NCI-H2081 treated with DMSO at 0.1 percent for 48 hours (cell line): ENCODE data around the gene FMNL2.

Experiments used
- DNase-seq: peaks from one replicate; lab custom pipeline; 2025; lab: John Stamatoyannopoulos, UW

Gene FMNL2

DNA sequence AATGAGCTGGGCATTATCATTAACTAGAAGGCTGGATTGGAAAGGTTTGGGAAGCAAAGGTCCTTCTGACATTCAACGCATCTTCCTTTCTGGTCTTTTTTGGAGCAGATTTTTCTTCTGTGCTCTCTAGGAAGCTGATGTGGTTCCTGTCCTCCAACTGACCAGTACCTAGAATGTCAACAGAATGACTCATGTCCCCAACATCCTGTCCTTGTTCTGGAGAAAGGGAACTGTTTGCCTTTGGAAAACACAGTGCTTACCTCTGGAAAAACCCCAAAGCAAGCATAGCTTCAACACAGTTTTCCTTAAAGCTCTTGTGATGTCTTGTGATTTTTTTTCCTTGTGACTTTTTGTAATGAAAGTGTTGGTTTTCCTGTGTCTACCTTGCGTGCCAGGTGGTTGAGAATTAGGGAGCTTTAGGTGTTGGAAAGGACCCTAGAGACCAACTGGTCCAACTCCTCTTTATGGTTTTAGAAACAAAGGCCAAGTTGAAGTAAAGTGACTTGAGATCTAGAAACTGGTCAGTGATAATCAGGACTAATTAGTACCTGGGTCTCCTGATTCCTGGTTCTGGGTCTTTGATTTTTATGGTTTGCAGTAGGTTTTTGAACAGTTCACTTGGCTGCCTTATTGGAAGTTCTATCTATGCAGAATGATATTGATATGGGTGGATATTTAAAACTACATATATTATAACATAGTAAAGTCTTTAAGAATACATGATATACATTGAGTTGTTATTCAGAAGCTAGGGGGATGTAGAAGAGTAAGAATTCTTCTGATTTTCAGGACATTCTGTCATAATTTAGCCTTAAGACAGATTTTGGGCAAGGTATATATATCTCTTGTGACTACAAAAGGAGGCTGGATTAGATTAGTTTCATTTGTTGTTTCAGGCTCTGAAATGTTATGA is 70.5 kb downstream of the FMNL2 start:
- no peak for DNase-seq

DNA sequence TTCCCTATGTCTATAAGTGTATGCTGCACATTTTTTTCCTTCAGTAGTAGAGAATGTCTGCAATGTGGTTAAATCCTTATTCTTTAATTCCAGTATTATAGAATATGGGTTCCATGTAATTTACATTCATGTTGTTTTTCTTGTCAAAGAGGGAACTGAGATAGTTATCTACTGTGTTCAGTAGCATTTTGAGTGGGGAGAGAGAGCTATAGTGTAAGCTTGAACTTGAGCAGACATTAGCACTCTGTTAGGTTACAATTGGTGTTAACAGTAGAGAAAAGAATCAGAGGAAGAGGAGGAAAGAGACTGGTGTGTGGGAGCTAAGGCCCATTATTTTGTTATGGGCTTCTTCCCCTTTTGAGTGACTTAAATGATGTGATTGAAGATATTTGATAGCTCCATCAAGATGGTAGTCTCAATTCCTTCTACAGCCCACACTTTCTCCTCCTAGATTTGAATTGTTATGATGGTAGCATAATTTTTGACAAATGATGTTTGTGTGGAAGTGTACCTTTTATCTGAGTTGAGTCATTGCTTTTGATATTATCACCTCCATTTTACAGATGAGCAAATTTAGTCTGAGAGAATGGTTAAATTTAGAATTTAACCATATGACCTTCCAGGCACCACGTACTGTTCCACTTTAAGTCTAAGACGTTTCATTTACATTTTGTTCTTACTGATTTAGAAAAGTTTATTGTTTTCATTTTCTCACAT is 71.3 kb downstream of the FMNL2 start:
- no peak for DNase-seq

- DNase-seq: no peak
These were observed 71.8 kb downstream of the FMNL2 start for GRCh38 chr2:152406836-152407161.

DNA sequence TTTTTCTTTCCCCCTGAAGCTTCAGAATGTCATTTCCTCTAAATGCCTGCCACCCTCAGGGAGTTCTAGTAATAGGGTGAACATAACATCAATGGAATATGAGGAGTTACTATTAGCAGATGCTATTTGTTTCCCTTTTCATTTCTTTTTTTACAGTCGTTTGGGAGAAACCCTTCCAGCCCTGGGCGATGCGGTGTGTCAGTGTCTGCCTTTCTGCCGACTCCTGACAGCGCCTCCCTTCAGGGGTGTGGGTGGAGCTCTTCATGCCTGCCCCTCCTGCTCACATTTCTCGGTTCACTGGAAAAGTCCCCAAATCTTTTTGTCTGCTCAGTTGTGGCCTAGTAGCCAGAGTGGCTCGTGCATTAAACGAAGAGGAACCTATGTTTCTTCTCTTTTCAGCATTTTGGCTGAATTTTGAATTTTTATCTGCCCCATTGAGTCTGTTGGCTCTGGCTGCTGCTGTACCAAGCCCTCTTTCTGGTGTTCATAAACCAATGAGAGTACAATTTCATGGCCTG is 72.3 kb downstream of the FMNL2 start:
- no peak for DNase-seq

GRCh38 chr2:152407806-152408205 is 72.8 kb downstream of the FMNL2 start:
- no peak for DNase-seq

- no peak for DNase-seq
These were observed 73.3 kb downstream of the FMNL2 start for GRCh38 chr2:152408254-152408653.

GRCh38 chr2:152409386-152410164 is 74.6 kb downstream of the FMNL2 start:
- no peak for DNase-seq

DNA sequence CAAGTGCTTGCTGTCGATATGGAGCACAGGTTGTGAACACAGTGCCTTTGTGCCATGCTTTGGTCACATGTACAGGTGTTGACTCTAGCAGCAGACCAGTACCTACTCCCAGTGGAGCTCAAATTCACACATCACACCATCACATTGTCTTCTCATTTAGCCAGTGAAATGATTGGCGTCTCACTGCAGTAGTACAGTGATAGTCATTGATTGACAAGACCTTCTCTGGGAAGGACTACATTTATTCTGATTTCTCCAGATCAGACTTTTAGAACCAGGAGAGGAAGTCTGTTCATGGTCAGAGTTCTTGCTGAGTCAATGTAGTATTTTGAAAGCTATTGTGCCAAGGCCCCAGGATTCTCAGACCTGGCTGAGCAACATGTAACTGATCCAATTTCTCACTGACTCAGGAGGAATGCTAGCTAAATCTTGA is 75.2 kb downstream of the FMNL2 start:
- no peak for DNase-seq

DNA sequence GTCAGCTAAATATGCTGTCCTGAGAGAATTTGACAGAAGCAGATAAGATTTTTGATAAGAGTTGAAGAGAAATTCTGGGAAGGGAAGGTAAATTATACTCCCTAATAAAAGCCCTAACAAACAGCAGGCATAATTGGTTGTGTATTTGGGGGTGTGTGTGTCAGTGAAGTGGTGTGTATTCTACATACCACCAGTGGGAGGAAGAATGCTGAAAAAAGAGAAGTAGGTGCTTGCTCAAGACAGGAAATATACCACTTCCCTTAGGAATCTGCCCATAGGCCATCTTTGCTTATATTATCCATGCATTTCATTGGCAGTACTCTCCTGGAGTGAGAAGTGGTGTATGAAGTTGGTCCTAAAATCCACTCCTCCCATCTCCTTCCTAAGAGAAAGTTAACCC is 76.2 kb downstream of the FMNL2 start:
- DNase-seq: no peak

DNA sequence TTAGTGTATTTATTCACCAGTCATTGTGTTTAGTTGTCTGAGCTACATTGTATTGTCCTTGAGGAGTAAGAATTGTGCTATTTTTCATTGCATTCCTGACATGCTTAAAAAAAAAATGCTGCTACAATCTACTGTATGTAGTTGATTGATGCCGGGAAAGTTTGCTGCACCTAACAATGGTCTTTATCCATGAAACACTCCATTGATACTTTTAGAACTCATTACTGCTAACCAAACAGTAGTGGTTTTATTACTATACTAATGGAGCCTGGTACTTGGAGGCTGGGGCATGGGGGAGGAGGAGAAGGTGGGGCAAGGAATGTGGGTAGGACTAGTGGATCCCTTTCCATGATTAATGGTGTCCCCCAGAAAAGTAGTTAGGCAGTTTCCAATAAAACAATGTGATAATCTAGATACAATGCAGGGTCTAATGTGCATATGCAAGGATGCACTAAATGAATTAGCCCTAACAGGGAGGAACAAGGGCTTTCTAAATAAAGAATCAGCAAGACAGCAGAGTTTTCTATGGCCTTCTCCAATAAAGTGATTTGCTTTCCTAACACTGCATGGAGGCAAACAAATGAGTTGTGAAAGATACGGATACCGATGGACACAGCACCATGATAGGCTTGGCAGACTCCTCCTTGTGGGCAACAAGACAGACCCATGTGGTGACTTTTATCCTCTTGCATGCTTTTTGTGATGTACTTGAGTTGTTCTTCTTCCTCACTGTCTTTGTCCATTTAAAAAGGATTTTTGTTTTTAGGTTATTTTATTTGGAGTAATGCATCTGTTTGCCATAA is 78.5 kb downstream of the FMNL2 start:
- DNase-seq: no peak

DNA sequence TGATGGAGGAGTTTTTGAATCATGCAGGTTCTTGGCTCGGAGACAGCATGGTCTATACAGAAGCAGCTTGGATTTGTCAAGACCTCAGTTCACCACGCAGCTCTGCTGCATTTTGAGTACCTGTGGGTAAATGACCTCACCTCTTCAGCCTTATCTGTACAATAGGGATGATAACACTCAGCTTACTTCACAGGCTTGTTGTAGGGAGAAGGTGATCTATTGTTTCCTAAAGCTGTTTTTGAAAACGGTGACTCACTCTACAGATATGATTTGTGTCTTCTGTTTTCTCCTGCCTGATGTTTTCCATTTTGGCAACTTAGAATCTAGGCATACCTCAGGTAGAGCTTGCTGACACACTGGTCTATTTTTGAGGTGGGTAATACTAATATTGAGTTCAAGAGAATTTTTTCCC is 80.3 kb downstream of the FMNL2 start:
- DNase-seq: no peak

- no peak for DNase-seq
These were observed 80.8 kb downstream of the FMNL2 start for GRCh38 chr2:152415796-152416195.

DNA sequence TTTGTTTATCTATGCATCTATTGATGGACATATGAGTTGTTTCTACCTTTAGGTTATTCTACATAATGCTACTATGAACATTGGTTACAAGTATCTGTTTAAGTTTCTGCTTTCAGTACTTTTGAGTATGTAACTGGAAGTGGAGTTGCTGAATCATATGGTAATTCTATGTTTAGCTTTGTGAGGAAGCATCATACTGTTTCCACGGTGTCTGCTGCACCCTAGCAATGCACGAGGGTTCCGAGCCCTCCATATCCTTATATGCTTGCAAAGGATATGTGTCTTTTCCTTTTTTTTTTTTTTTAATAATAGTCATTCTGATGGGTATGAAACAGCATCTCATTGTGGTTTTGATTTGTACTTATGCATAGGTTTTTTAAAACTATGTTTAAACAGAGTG is 83.7 kb downstream of the FMNL2 start:
- DNase-seq: no peak

DNA sequence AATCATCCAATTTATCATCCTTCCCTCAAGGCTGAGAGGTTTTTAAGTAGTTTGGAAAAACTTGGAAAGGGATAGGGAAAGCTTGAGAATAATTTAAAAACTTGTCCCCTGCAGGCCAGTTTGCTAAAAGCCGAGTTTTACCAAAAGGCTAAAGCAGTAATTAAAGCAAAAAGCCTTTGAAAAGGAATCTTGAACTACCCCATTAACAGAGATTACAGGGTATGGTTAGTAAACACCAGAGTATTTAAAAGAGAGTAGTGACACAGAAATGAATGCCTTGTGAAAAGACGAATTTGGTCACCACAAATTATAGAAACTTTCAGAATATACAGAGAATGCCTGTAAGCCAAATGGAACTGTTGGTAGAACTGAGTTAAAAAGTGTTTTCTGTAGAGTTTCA is 85.0 kb downstream of the FMNL2 start:
- no peak for DNase-seq

DNA sequence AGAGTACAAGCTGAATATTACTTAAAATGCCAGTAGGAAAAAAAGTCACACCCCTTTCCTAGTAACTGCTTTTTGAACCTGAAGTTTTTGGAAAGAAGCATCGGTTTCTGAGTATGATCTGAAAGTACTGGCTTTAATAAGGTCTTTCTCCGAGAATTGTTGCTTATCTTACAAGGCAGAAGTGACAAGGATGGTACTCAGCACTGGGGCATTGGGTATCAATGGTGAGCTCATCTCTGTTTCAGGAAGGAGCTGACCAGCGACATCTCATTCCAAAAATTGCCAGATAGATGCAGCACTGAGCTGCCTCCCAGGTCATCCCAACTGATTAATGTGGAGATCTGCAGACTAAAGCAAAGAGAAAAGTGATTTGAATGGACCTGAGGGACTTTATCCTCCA is 85.4 kb downstream of the FMNL2 start:
- no peak for DNase-seq

- no peak for DNase-seq
These were observed 86.0 kb downstream of the FMNL2 start for GRCh38 chr2:152420936-152421335.

DNA sequence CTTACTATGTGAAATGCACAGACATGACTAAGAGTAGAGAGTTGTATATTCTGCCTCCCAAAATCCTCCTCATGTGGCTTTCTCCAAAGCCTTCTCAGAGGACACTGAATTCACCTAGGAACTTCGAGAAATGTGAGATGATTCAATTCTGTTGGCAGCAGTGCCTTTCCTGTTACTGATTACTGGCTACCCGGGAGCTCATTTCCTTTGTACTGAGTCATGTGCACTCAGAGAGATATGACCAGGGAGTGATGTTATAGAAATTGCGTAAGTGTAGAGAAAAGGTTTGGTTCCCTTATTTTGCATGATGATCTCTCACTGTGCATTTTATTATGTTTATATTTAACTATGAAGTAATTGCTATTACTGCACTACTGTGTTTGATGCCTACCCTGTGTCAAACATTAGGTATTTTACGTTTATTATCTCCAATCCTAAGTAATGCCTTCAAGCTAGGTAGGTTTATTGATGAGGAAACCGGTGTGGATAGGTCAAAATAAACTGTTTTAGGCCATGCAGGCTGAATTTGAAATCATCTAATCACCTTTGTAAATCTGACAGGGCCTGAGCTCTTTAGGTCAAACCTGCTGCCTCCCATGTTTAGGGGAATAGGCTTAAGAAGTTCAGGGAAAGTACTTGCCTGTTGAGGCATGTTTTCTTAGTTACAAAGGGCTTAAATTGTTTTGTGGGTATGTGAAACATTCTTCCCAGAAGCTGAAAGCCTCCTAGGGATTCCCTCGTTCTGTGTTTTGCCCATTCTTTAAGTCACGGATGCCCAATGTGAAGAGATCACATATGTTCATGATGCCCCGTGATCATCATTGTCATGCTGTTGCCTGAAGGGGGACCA is 86.8 kb downstream of the FMNL2 start:
- DNase-seq: peak; percentile 25

DNA sequence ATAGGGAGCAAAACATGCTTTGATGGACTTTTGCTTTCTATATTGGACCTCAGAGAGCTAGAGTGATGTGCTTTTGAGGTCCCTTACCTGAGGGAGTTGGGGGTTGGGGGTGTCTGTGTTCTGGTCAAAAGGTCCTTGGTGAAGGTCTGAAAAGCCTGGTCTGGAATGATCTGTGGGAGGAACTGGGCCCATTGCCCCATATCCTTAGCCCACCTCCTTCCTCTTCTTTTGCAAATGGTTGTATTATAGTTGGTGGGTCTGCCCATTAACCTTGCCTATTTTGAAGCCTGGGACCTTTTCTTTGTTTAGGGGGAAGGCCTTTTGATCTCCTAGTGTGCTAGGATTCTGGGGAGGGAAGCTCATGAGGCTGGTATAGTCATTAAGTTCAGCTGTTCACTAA is 88.7 kb downstream of the FMNL2 start:
- DNase-seq: no peak

DNA sequence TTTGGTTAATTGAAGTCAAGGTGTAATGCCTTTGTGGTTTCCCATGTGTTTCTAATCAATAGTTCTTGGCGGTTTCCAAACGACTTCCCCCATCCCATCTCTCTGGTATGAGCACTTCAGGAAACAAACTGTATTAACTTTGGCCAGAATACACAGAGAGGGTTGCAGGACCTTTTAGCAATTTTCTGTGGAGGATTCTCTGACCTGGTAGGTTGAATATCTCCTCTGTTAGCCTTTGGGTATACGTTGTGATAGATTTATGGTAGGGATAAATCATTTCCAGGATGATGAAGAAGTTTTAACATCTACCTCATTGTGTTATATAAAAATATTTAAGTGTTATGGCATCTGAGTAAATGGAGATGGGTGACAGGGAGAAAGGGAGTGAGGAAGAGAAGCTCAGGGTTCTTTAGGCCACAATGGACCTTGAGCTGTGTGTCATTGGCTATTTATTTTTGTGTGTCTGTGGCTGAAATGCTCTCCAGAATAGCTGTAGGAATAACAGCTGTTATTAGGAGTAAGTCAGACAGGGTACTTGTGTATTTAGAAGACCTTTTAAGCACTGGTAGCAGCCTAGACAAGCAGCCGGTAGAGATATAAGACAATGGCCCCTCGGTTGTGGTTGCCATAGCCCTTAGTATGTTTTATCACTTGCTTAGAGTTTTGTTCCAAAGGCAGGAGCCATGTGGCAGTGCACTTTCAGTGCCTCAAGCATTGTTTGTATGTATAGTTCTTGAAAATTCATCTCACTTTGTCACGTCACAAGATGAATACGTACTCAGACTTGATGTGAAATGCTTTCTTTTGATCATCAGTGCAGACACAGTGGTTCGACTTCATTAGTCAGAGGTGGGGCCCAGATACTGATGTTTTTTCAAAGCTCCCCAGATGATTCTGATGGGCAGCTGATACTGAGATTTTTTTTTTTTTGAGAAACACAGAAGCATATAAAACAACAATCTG is 91.1 kb downstream of the FMNL2 start:
- no peak for DNase-seq
